Activated CD8-positive, alpha-beta memory T cell treated with anti-CD3 and anti-CD28 coated beads, Interleukin-2, amount 10 ng/mL, durations not matched to agents 7 days and 5 days (primary cell): ENCODE data around the gene LTO1. TPM values are rescaled to one million over a fixed set of nuclear protein-coding genes. Genes with fewer than 3 reads are reported as not detected.
"Not testable (repeated sequence)": the region's sequence is repeated elsewhere in the genome, so short reads cannot be mapped to it uniquely, and the experiment has no call there.

Source experiments
- ATAC-seq: fragments of 150-1000 bp; cut with Tn5 transposase; one replicate; pipeline ENCODE4 v1.10.0; 2021; ENCODE audit warnings: moderate library complexity
- CTCF ChIA-PET: fragments of 350-600 bp; sonication (Branson Sonifier 250); formaldehyde crosslinking; loops from one replicate; lab custom pipeline; 2021; ENCODE audit warnings: antibody characterized with exemption; lab: Charles Lee
- DNase-seq: peaks from one replicate; pipeline ENCODE4 v3.0.0-alpha.2; 2020
- H3K27ac Mint-ChIP-seq: one replicate; pipeline ENCODE4 v1.8.0; 2021; ENCODE audit warnings: mild to moderate bottlenecking, mixed read lengths
- H3K27me3 Mint-ChIP-seq: one replicate; pipeline ENCODE4 v1.8.0; 2021; ENCODE audit warnings: mixed read lengths
- H3K36me3 Mint-ChIP-seq: one replicate; pipeline ENCODE4 v1.8.0; 2021; ENCODE audit warnings: mild to moderate bottlenecking, mixed read lengths
- H3K4me1 Mint-ChIP-seq: one replicate; pipeline ENCODE4 v1.8.0; 2021; ENCODE audit warnings: mixed read lengths
- H3K4me3 Mint-ChIP-seq: one replicate; pipeline ENCODE4 v1.8.0; 2021; ENCODE audit warnings: mild to moderate bottlenecking, moderate library complexity, mixed read lengths
- H3K9me3 Mint-ChIP-seq: one replicate; pipeline ENCODE4 v1.8.0; 2022; ENCODE audit warnings: low read depth, mixed read lengths
- total RNA-seq, 2 experiments: library from RNA; stranded (reverse); gene quantifications; one replicate each; pipeline ENCODE4 v1.2.3, GENCODE V29; 2021

Gene LTO1
- total RNA-seq, 2 experiments from 2014 or later: 24.0 to 26.3 TPM

GRCh38 chr11:69696749-69697468 is 21.8 kb upstream of the LTO1 start:
- Mint-ChIP-seq H3K36me3 (no peaks in the 10 kb centered on the region), H3K9me3 (no peaks in the 10 kb centered on the region), H3K27ac (no peak overlapping the region), H3K4me3 (no peak overlapping the region), H3K4me1 (no peaks in the 10 kb centered on the region), H3K27me3 (peaks cover 56% of the 10 kb centered on the region)
- ATAC-seq (no peak), DNase-seq (no peak)
- CTCF ChIA-PET: no interaction called here

DNA sequence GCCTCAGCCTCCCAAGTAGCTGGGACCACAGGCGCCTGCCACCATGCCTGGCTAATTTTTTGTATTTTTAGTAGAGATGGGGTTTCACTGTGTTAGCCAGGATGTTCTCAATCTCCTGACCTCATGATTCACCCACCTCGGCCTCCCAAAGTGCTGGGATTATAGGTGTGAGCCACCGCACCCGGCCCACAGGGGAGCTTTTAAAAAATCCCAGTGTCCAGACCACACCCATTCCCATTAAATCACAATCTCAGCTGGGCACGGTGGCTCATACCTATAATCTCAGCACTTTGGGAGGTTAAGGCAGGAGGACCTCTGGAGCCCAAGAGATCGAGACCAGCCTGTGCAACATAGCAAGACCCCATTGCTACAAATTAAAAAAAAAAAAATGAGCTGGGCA is 20.8 kb upstream of the LTO1 start:
- H3K27me3 Mint-ChIP-seq: peaks cover 54% of the 10 kb centered on the region
- not testable (repeated sequence) for H3K36me3 Mint-ChIP-seq, H3K27ac Mint-ChIP-seq, ATAC-seq, DNase-seq, H3K4me3 Mint-ChIP-seq, H3K9me3 Mint-ChIP-seq, H3K4me1 Mint-ChIP-seq
- CTCF ChIA-PET: interaction anchor here (0.9 kb wide), 1 partner anchor 214 kb away, joined by 3 read pairs; no protein-coding TSS in a partner anchor

- Mint-ChIP-seq H3K9me3 (no peaks in the 10 kb centered on the region), H3K27ac (no peak overlapping the region), H3K36me3 (no peaks in the 10 kb centered on the region), H3K4me1 (no peaks in the 10 kb centered on the region), H3K27me3 (peaks cover 53% of the 10 kb centered on the region), H3K4me3 (no peak overlapping the region)
- CTCF ChIA-PET: interaction anchor here (0.9 kb wide), 1 partner anchor 214 kb away, joined by 3 read pairs; no protein-coding TSS in a partner anchor
- ATAC-seq: no peak
- no peak for DNase-seq
These were observed 20.4 kb upstream of the LTO1 start for GRCh38 chr11:69695581-69695980.

DNA sequence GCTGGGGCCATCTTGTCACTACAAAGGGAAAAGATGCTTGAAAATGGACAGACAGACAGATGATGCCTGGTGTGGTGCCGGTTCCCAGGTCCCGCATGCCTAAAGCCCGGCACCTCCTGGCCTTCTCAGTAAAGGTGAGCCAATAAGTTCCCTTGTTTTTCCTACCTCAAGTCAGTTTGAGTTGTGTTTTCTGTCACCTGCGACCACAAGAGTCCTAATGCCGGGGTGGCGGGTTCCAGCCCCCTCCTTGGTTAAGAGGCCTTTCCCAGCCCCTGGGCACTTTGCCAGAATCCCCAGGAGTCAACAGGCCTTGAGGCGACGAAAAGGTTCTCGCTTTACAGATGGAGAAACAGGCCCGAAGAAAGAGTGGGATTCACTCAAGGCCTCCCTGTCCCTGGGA is 19.6 kb upstream of the LTO1 start:
- CTCF ChIA-PET: no interaction called here
- H3K4me1 Mint-ChIP-seq: peaks cover under 1% of the 10 kb centered on the region
- H3K27ac Mint-ChIP-seq: no peak overlapping the region
- H3K9me3 Mint-ChIP-seq: no peaks in the 10 kb centered on the region
- peaks cover 49% of the 10 kb centered on the region for H3K27me3 Mint-ChIP-seq
- H3K36me3 Mint-ChIP-seq: no peaks in the 10 kb centered on the region
- H3K4me3 Mint-ChIP-seq: no peak overlapping the region
- DNase-seq (no peak), ATAC-seq (no peak)

GRCh38 chr11:69692422-69692821 is 17.3 kb upstream of the LTO1 start:
- Mint-ChIP-seq H3K27me3 (peaks cover 40% of the 10 kb centered on the region), H3K36me3 (no peaks in the 10 kb centered on the region), H3K4me1 (peaks cover 7% of the 10 kb centered on the region)

GRCh38 chr11:69691463-69691862 is 16.3 kb upstream of the LTO1 start:
- H3K4me3 Mint-ChIP-seq: no peak overlapping the region
- CTCF ChIA-PET: interaction anchor here (1.0 kb wide), 1 partner anchor 505 kb away, joined by 3 read pairs; no protein-coding TSS in a partner anchor
- no peak for ATAC-seq
- H3K27ac Mint-ChIP-seq: no peak overlapping the region
- H3K4me1 Mint-ChIP-seq: peaks cover 7% of the 10 kb centered on the region
- peaks cover 40% of the 10 kb centered on the region for H3K27me3 Mint-ChIP-seq
- no peaks in the 10 kb centered on the region for H3K36me3 Mint-ChIP-seq
- no peaks in the 10 kb centered on the region for H3K9me3 Mint-ChIP-seq
- no peak for DNase-seq

More at GRCh38 chr11:69692422-69692821, 17.3 kb upstream of the LTO1 start:
- ATAC-seq: no peak
- no peak for DNase-seq
- H3K4me3 Mint-ChIP-seq: no peak overlapping the region
- H3K27ac Mint-ChIP-seq: no peak overlapping the region
- no peaks in the 10 kb centered on the region for H3K9me3 Mint-ChIP-seq
- CTCF ChIA-PET: no interaction called here

DNA sequence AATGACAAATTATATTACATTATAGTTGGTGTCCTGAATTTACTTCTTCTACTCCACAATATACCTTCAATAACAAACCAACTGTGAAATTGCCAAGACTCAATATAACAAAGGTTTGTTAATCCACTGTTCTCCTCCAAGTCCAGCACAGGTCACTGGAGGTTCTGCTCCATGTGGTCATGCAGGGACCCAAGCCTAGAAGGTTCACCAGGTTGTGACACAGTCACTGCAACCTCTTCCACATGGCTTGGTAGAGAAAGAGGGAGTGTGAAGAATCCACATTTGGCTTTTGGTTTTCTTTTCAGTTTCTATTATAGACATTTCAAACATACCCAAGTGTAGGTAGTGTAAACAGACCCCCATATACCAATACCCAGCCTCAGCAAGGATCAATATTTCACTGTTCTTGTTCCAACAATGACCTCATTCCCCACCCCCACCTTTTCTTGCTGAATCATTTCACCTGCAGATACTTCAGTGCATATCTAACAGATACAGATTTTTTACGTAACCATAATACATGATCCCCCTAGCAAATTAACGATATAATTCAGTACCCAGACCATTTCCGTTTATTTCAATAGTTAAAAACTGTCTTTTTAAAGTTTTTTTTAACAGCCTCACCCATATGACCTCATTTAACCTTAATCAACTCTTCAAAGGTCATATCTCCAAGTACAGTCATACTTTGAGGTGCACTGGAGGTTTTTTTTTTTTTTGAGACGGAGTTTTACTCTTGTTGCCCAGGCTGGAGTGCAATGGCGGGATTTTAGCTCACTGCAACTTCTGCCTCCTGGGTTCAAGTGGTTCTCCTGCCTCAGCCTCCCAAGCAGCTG is 14.5 kb upstream of the LTO1 start:
- Mint-ChIP-seq H3K4me3 (no peak overlapping the region), H3K27me3 (peaks cover 36% of the 10 kb centered on the region), H3K27ac (no peak overlapping the region), H3K9me3 (no peaks in the 10 kb centered on the region), H3K4me1 (peaks cover 12% of the 10 kb centered on the region), H3K36me3 (no peaks in the 10 kb centered on the region)
- CTCF ChIA-PET: no interaction called here
- ATAC-seq (no peak), DNase-seq (no peak)

- not testable (repeated sequence) for DNase-seq, H3K9me3 Mint-ChIP-seq, H3K36me3 Mint-ChIP-seq, H3K4me3 Mint-ChIP-seq, ATAC-seq, H3K27ac Mint-ChIP-seq
- CTCF ChIA-PET: interaction anchor here (0.9 kb wide), 1 partner anchor 200 kb away, joined by 3 read pairs; no protein-coding TSS in a partner anchor
- Mint-ChIP-seq H3K27me3 (peaks cover 27% of the 10 kb centered on the region), H3K4me1 (peaks cover 12% of the 10 kb centered on the region)
These were observed 13.0 kb upstream of the LTO1 start for GRCh38 chr11:69687969-69688771.

DNA sequence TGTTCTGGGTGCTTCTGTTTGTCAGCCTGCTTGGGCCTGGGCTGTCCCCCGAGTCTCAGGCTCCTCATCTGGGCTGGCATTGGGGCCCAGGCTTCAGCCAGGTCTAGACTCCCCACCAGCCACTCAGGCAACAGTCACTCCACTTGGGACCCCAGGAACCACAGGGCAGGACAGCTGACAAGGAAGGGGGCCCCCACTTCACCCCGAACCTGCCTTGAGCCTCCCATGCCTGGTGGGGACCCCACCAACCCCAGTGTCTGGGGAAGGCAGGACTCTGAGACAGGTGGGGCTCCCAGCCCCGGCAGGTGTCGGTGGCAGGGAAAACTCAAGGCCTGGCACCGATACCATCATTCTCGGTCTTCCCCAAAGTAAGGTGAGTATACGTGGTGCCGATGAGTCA is 11.7 kb upstream of the LTO1 start:
- no peak for DNase-seq
- no peaks in the 10 kb centered on the region for H3K9me3 Mint-ChIP-seq
- no peak overlapping the region for H3K27ac Mint-ChIP-seq
- CTCF ChIA-PET: interaction anchor here (1.1 to 1.8 kb wide), 3 partner anchors 31 to 509 kb away, joined by 3 to 8 read pairs (median 3); no protein-coding TSS in a partner anchor
- ATAC-seq: no peak
- H3K4me1 Mint-ChIP-seq: peaks cover 12% of the 10 kb centered on the region
- peaks cover 21% of the 10 kb centered on the region for H3K27me3 Mint-ChIP-seq
- no peak overlapping the region for H3K4me3 Mint-ChIP-seq
- no peaks in the 10 kb centered on the region for H3K36me3 Mint-ChIP-seq

DNA sequence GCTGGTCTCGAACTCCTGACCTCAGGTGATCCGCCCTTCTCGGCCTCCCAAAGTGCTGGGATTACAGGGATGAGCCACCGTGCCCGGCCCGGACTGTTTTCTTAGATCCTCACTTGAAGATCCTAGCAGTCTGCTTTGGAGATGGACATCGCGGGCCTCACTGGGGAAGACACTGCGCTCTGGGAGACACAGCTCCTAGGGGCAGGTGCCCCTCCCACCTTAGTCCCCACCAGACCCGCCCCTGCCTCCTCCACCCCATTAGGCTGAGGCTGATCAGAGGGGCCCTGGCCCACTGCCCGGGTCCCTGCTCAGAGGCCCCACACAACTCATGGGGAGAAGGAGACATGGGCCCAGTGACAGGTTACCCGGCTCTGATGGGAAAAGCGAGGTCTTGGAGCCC is 11.3 kb upstream of the LTO1 start:
- H3K4me3 Mint-ChIP-seq: no peak overlapping the region
- ATAC-seq (no peak), DNase-seq (no peak)
- H3K27me3 Mint-ChIP-seq: peaks cover 17% of the 10 kb centered on the region
- peaks cover 12% of the 10 kb centered on the region for H3K4me1 Mint-ChIP-seq
- no peak overlapping the region for H3K27ac Mint-ChIP-seq
- no peaks in the 10 kb centered on the region for H3K9me3 Mint-ChIP-seq
- no peaks in the 10 kb centered on the region for H3K36me3 Mint-ChIP-seq
- CTCF ChIA-PET: interaction anchor here (0.7 to 1.8 kb wide), 8 partner anchors 11 to 577 kb away, joined by 3 to 8 read pairs (median 3); partner anchors contain the start of gene LTO1

DNA sequence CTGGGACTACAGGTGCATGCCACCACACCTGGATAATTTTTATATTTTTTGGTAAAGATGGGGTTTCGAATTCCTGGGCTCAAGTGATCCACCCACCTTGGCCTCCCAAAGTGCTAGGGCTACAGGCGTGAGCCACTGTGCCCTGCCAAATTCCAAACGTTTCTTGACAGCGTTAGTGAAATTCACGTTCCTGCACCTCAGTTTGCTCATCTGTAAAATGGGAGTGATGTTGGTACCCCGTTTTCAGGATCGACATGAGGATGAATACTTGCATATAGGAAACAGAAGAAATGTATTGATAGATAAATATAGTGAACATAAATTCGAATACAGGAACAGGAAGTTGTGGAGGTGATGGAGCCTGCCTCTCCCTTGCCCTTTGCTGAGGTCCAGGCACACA is 10.2 kb upstream of the LTO1 start:
- no peaks in the 10 kb centered on the region for H3K9me3 Mint-ChIP-seq
- peaks cover 12% of the 10 kb centered on the region for H3K4me1 Mint-ChIP-seq
- no peaks in the 10 kb centered on the region for H3K36me3 Mint-ChIP-seq
- no peak overlapping the region for H3K27ac Mint-ChIP-seq
- ATAC-seq: no peak
- no peak for DNase-seq
- H3K4me3 Mint-ChIP-seq: no peak overlapping the region
- CTCF ChIA-PET: interaction anchor here (0.6 to 1.8 kb wide), 6 partner anchors 20 to 225 kb away, joined by 3 to 8 read pairs (median 4); no protein-coding TSS in a partner anchor
- peaks cover 15% of the 10 kb centered on the region for H3K27me3 Mint-ChIP-seq

DNA sequence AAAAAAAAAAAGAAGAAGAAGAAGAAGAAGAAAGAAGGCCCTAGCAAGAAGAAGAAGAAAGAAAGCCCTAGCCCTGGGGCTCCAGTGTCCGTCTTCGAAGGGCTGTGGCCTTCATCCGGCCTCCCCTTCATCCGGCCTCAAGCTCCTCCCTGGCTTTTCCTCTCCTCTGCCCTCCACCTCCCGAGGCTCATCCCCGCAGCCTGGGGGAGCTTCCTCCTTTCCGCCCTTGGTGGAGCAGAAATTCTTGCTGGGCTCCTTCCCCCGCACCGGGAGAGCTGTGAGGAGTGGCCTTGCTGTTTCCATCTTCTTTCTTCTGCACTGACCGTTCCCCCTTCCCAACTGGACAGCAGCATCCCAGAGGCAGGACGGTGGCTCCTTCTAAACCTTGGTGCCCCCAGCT is 9.5 kb upstream of the LTO1 start:
- Mint-ChIP-seq H3K27ac (no peak overlapping the region), H3K36me3 (no peaks in the 10 kb centered on the region), H3K4me3 (no peak overlapping the region), H3K4me1 (peaks cover 11% of the 10 kb centered on the region), H3K27me3 (peaks cover 13% of the 10 kb centered on the region), H3K9me3 (no peaks in the 10 kb centered on the region)
- no peak for DNase-seq
- ATAC-seq: no peak
- CTCF ChIA-PET: interaction anchor here (0.7 to 1.6 kb wide), 4 partner anchors 9 to 229 kb away, joined by 3 to 4 read pairs (median 3); no protein-coding TSS in a partner anchor
